ENCODE results near the gene RAB3IP.

DNA sequence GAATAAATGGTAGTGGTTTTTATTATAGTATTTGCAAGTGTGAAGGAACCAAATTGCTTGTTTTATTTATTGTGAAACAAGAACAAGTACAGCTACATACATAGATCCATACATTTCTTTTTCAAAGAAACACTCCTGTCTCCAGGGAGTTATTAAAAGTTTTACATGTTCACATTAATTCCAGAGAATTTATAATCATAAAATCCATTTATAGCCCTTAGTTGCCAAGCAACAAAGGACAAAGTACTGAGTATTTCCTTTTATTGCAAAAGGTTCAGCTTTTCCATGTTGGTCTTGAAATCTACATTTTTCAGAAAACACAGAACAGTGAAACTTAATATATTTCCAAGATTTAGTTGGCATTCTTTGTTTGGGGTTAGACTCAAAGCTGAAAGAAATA is 95.9 kb downstream of the RAB3IP start:
- TF ChIP-seq, protein P1, sequence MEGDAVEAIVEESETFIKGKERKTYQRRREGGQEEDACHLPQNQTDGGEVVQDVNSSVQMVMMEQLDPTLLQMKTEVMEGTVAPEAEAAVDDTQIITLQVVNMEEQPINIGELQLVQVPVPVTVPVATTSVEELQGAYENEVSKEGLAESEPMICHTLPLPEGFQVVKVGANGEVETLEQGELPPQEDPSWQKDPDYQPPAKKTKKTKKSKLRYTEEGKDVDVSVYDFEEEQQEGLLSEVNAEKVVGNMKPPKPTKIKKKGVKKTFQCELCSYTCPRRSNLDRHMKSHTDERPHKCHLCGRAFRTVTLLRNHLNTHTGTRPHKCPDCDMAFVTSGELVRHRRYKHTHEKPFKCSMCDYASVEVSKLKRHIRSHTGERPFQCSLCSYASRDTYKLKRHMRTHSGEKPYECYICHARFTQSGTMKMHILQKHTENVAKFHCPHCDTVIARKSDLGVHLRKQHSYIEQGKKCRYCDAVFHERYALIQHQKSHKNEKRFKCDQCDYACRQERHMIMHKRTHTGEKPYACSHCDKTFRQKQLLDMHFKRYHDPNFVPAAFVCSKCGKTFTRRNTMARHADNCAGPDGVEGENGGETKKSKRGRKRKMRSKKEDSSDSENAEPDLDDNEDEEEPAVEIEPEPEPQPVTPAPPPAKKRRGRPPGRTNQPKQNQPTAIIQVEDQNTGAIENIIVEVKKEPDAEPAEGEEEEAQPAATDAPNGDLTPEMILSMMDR (IDR thresholded peaks at IDR 0.05): no peak
- no peak for TF ChIP-seq POLR2AphosphoS5 (IDR thresholded peaks at IDR 0.05)
- TF ChIP-seq POLR2A (IDR thresholded peaks at IDR 0.05): no peak
